ENCODE results near the gene PPP6R1. TPM values are rescaled to one million over a fixed set of nuclear protein-coding genes. Genes with fewer than 3 reads are reported as not detected.

The PPP6R1 gene
- total and polyA plus RNA-seq, 7 experiments from 2014 or later: 39.3 to 223 (median 156) TPM

DNA sequence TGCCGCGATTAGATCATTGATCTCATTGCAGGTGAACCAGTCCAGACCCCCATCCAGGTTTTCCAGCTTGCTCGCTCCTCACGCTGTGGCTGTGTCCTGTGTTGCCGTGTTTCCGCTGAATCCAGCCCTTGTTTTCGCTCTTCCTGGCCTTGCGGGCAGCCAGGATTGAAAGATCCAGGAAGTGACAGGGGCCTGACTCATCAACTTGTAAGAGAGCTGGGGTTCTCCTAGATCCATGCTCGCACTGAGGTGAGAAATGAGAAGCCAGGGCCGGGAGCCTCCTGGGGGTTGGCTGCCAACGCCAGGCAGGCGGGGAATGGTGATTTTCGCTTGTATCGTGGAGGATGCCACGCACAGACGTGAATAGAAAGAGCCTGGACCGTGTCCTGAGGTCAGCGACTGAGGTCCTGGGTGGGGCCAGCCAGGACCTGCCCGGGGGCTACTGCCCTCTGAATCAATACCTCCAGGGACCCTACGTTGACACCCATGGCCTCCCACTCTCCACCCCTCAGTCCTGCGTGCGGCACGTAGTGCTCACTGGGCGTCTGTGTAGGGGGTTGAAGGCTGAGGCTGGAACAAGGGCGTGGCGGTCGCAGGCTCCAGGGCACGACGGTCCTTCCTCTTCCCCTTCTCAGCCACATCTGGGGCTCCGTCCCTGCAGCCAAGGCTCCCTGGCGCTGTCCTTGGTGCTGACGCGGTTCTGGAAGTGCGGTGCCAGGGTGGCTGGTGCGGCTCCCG is 42.2 kb downstream of the PPP6R1 start:
- H3K4me1 ChIP-seq (ENCODE audit: control insufficient read depth in 2 of 2, insufficient read depth in 2 of 2, low read length in 2 of 2): peaks cover 0 to 10% of the 10 kb centered on the region in 2 donors
- ATAC-seq (peak; percentile 80), DNase-seq (peak in 8 of 9 donors; percentile 10 to 69 (median 32))
- no peaks in the 10 kb centered on the region for H3K27me3 ChIP-seq (ENCODE audit: control insufficient read depth in 2 of 2, insufficient read depth in 2 of 2, low read length in 2 of 2)
- Mint-ChIP-seq H3K9me3 (peaks cover 9 to 48% (median 17%) of the 10 kb centered on the region in 11 donors), H3K4me3 (peak overlapping the region in 7 of 10 donors; percentile 16 to 66 (median 35)), H3K36me3 (peaks cover 5 to 18% (median 13%) of the 10 kb centered on the region in 5 donors), H3K4me1 (peaks cover 11 to 18% (median 12%) of the 10 kb centered on the region in 7 donors), H3K27ac (peak overlapping the region in 2 of 9 donors; percentile 55 to 62), H3K27me3 (peaks cover 5 to 31% (median 29%) of the 10 kb centered on the region in 5 donors)
- ChIA-PET POLR2A (interaction anchor here (0.5 kb wide), 1 partner anchor 27 kb away, joined by 4 read pairs; no protein-coding TSS in a partner anchor), CTCF (no interaction called here)
- no peaks in the 10 kb centered on the region for H3K36me3 ChIP-seq (ENCODE audit: control insufficient read depth in 2 of 3, insufficient read depth in 3 of 3, low read length in 3 of 3)
- peaks cover 0 to 12% (median 0%) of the 10 kb centered on the region in 3 experiments for H3K9me3 ChIP-seq (ENCODE audit: control insufficient read depth in 2 of 3, low read length in 3 of 3)
- intact Hi-C loops (cut with micrococcal nuclease): loop anchor here (1.0 to 5.0 kb wide), 3 partner anchors 37 to 41 kb away; partner anchors contain the start of gene PPP6R1 (in 1 of the 2)
- no peak overlapping the region for H3K4me3 ChIP-seq (ENCODE audit: low read length)
- no peak overlapping the region for H3K27ac ChIP-seq (ENCODE audit: low read depth, low read length)

DNA sequence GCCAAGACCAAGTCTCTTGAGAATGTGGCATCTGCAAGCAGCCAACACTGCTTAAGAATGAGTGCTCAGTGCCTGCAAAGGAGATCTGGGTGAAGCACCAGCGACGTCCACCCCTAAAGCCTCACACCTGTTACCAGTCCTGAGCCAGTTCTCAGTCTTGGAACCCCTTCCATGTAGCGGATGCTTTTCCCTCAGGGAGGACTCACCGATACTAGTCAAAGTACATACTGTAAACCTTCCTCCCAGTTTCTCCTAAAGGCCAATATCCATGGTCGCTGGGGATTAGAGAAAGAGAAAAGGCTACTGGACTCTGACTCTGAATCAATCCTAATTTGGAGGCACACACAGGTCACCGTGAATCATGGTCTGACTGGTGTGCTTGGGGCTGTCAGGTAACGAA is 45.3 kb downstream of the PPP6R1 start:
- Histone ChIP-seq H3K4me1 (ENCODE audit: control insufficient read depth in 2 of 2, insufficient read depth in 2 of 2, low read length in 2 of 2) (peaks cover 0 to 10% of the 10 kb centered on the region in 2 donors), H3K4me3 (ENCODE audit: low read length) (no peak overlapping the region), H3K36me3 (ENCODE audit: control insufficient read depth in 2 of 3, insufficient read depth in 3 of 3, low read length in 3 of 3) (no peaks in the 10 kb centered on the region), H3K27ac (ENCODE audit: low read depth, low read length) (no peak overlapping the region), H3K27me3 (ENCODE audit: control insufficient read depth in 2 of 2, insufficient read depth in 2 of 2, low read length in 2 of 2) (no peaks in the 10 kb centered on the region), H3K9me3 (ENCODE audit: control insufficient read depth in 2 of 3, low read length in 3 of 3) (peaks cover 0 to 8% (median 0%) of the 10 kb centered on the region in 3 experiments)
- POLR2A ChIA-PET: no interaction called here
- Mint-ChIP-seq H3K36me3 (peaks cover 0 to 8% (median 0%) of the 10 kb centered on the region in 5 donors), H3K27ac (no peak overlapping the region), H3K9me3 (peaks cover 6 to 37% (median 13%) of the 10 kb centered on the region in 11 donors), H3K27me3 (peaks cover 8 to 41% (median 37%) of the 10 kb centered on the region in 5 donors), H3K4me1 (peaks cover 11 to 18% (median 12%) of the 10 kb centered on the region in 7 donors), H3K4me3 (no peak overlapping the region)
- ATAC-seq (no peak), DNase-seq (no peak)
- intact Hi-C loops (cut with micrococcal nuclease): no loop called here
- CTCF ChIA-PET: no interaction called here

DNA sequence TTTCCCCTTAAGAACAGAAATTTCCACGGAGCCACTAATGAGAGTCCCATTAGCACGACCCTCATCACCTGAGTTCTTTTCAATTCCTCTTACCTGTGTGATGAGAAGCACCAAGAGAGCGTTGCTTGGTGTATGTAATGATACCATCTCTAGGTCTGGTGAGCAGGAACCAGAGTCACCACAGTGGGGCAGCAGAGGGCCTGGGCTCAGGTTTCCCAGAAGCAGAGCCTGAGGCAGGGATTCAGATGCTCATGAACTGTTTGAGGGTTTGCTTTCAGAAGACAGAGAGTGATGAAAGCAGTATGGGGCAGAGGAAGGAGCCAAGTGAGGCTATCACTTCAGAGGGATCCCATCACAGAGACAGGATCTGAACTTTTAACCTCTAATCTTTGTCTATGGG is 46.4 kb downstream of the PPP6R1 start:
- peaks cover 0 to 8% (median 0%) of the 10 kb centered on the region in 5 donors for H3K36me3 Mint-ChIP-seq
- peaks cover 8 to 41% (median 37%) of the 10 kb centered on the region in 5 donors for H3K27me3 Mint-ChIP-seq
- no peak overlapping the region for H3K4me3 Mint-ChIP-seq
- no peak overlapping the region for H3K4me3 ChIP-seq (ENCODE audit: low read length)
- H3K9me3 Mint-ChIP-seq: peaks cover 6 to 37% (median 13%) of the 10 kb centered on the region in 11 donors
- no peak overlapping the region for H3K27ac ChIP-seq (ENCODE audit: low read depth, low read length)
- intact Hi-C loops (cut with micrococcal nuclease): loop anchor here in 1 of 2 donors (1.0 kb wide), 1 partner anchor 206 kb away; no protein-coding TSS in a partner anchor
- ATAC-seq (peak; percentile 40), DNase-seq (peak in 3 of 9 donors; percentile 10 to 34 (median 18))
- H3K27me3 ChIP-seq (ENCODE audit: control insufficient read depth in 2 of 2, insufficient read depth in 2 of 2, low read length in 2 of 2): no peaks in the 10 kb centered on the region
- CTCF ChIA-PET: interaction anchor here (0.6 kb wide), 1 partner anchor 219 kb away, joined by 5 read pairs; no protein-coding TSS in a partner anchor
- POLR2A ChIA-PET: no interaction called here
- H3K4me1 ChIP-seq (ENCODE audit: control insufficient read depth in 2 of 2, insufficient read depth in 2 of 2, low read length in 2 of 2): peaks cover 0 to 10% of the 10 kb centered on the region in 2 donors
- H3K4me1 Mint-ChIP-seq: peaks cover 11 to 18% (median 12%) of the 10 kb centered on the region in 7 donors
- peaks cover 0 to 8% (median 0%) of the 10 kb centered on the region in 3 experiments for H3K9me3 ChIP-seq (ENCODE audit: control insufficient read depth in 2 of 3, low read length in 3 of 3)
- no peaks in the 10 kb centered on the region for H3K36me3 ChIP-seq (ENCODE audit: control insufficient read depth in 2 of 3, insufficient read depth in 3 of 3, low read length in 3 of 3)
- no peak overlapping the region for H3K27ac Mint-ChIP-seq

DNA sequence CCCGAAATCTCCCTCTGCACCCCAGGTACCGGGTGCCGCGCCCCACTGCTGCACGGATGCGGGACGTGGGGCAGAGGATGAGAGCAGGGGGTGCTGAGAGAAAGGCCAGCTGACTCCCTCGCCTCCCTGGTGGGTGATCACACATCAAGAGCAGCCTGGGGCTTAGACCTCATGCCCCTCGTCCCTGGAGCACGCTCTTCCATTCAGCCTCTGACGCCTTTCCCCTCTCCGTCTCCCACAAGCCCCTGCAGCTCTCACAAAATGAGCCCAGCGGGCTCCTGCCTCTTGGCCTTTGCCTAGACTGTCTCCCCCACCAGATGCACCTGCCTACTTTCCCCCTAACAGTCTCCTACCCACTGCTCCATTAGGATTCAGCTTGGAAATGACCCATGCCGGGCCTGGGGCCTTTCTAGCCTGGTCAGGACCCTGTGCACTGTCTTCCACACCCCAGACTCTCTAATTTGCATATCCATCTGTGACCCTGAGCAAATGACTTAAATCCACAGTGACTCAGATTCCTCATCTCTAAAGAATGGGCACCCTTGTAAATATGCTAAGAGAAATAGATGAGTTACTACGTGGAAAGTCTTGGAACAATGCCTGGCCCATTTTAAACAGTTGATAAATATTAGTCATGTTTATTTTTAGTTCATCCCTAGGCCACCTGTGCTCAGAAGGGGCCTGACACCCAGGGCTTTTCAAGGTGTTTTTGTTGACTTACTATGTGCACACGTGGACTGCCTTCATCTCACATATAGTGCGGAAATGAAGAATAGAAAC is 48.9 kb downstream of the PPP6R1 start:
- peaks cover 2 to 21% (median 8%) of the 10 kb centered on the region in 11 donors for H3K9me3 Mint-ChIP-seq
- H3K4me1 Mint-ChIP-seq: peaks cover 0 to 4% (median 2%) of the 10 kb centered on the region in 7 donors
- H3K27ac Mint-ChIP-seq: no peak overlapping the region
- no peak for ATAC-seq
- no peaks in the 10 kb centered on the region for H3K4me1 ChIP-seq (ENCODE audit: control insufficient read depth in 2 of 2, insufficient read depth in 2 of 2, low read length in 2 of 2)
- peaks cover 0 to 8% (median 0%) of the 10 kb centered on the region in 3 experiments for H3K9me3 ChIP-seq (ENCODE audit: control insufficient read depth in 2 of 3, low read length in 3 of 3)
- POLR2A ChIA-PET: interaction anchor here (0.6 kb wide), 1 partner anchor 48 kb away, joined by 3 read pairs; no protein-coding TSS in a partner anchor
- no peak overlapping the region for H3K27ac ChIP-seq (ENCODE audit: low read depth, low read length)
- CTCF ChIA-PET: no interaction called here
- H3K27me3 ChIP-seq (ENCODE audit: control insufficient read depth in 2 of 2, insufficient read depth in 2 of 2, low read length in 2 of 2): peaks cover 0 to 8% of the 10 kb centered on the region in 2 donors
- no peaks in the 10 kb centered on the region for H3K36me3 ChIP-seq (ENCODE audit: control insufficient read depth in 2 of 3, insufficient read depth in 3 of 3, low read length in 3 of 3)
- DNase-seq: no peak
- peaks cover 0 to 5% (median 0%) of the 10 kb centered on the region in 5 donors for H3K36me3 Mint-ChIP-seq
- H3K4me3 ChIP-seq (ENCODE audit: low read length): no peak overlapping the region
- peaks cover 6 to 47% (median 40%) of the 10 kb centered on the region in 5 donors for H3K27me3 Mint-ChIP-seq
- intact Hi-C loops (cut with micrococcal nuclease): no loop called here
- H3K4me3 Mint-ChIP-seq: no peak overlapping the region

DNA sequence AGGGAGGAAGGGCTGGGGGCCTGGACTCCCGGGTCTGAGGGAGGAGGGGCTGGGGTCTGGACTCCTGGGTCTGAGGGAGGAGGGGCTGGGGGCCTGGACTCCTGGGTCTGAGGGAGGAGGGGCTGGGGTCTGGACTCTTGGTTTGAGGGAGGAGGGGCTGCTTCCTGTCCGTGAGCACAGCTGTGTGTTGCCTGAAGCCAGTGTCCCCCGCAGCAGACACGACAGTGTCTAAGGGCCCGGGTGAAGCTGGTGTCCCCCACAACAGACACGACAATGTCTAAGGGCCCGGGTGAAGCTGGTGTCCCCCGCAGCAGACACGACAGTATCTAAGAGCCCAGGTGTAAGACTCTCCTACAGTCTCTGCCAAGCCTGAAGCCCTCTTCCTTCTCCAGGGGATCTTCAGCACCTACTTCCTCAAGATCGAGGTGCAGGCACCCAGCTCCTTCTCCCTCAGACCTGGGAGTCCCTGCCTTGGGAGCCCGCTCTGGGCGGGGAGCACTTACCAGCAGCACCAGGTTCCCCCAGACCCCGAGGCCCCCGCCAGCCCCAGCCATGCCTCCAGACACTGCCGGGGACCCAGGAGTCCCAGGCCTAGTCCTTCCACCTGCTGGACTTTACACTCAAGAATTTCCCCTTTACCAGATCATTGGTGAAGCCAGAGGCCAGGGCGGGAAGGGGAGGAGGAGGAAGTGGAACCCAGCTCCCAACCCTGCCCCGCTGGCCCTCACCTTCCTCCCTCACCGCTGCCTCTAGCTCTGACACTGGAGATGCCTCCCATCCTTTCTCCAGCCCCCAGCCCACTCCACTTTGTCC is 49.7 kb downstream of the PPP6R1 start, which contains the start of gene PTPRH:
TSS of gene PTPRH (minus strand) at position 622 of the 813 bp plus-strand sequence. CDS start at position 554, 68 bp downstream.
- H3K9me3 ChIP-seq (ENCODE audit: control insufficient read depth in 2 of 3, low read length in 3 of 3): peaks cover 0 to 8% (median 0%) of the 10 kb centered on the region in 3 experiments
- no peak within 1 kb of the TSS for H3K27ac ChIP-seq (ENCODE audit: low read depth, low read length)
- H3K4me1 ChIP-seq (ENCODE audit: control insufficient read depth in 2 of 2, insufficient read depth in 2 of 2, low read length in 2 of 2): no peaks in the 10 kb centered on the region
- Mint-ChIP-seq H3K9me3 (peaks cover 2 to 19% (median 6%) of the 10 kb centered on the region in 11 donors), H3K27ac (no peak within 1 kb of the TSS), H3K36me3 (peaks cover 0 to 5% (median 0%) of the 10 kb centered on the region in 5 donors), H3K27me3 (peaks cover 8 to 50% (median 37%) of the 10 kb centered on the region in 5 donors), H3K4me1 (peaks cover 0 to 4% (median 2%) of the 10 kb centered on the region in 7 donors), H3K4me3 (no peak within 1 kb of the TSS)
- H3K4me3 ChIP-seq (ENCODE audit: low read length): no peak within 1 kb of the TSS
- H3K27me3 ChIP-seq (ENCODE audit: control insufficient read depth in 2 of 2, insufficient read depth in 2 of 2, low read length in 2 of 2): peaks cover 0 to 8% of the 10 kb centered on the region in 2 donors
- H3K36me3 ChIP-seq (ENCODE audit: control insufficient read depth in 2 of 3, insufficient read depth in 3 of 3, low read length in 3 of 3): no peaks in the 10 kb centered on the region
- intact Hi-C loops (cut with micrococcal nuclease): no loop called here
- DNase-seq (no peak), ATAC-seq (no peak)
- POLR2A ChIA-PET: interaction anchor here (0.6 kb wide), 1 partner anchor 49 kb away, joined by 3 read pairs; no protein-coding TSS in a partner anchor
- CTCF ChIA-PET: no interaction called here

Measured in naive thymus-derived CD4-positive, alpha-beta T cell (primary cell).